Activated CD4-positive, alpha-beta memory T cell treated with anti-CD3 and anti-CD28 coated beads, Interleukin-2, amount 10 ng/mL, durations not matched to agents 7 days and 5 days (primary cell): ENCODE measurements around the gene CCL27. TPM values are rescaled to one million over a fixed set of nuclear protein-coding genes. Genes with fewer than 3 reads are reported as not detected.
A peak's percentile ranks its signal among the peaks of the same experiment; 100 is the strongest.

Experiments
- CTCF ChIA-PET: fragments of 350-600 bp; sonication (Branson Sonifier 250); formaldehyde crosslinking; loops from one replicate; lab custom pipeline; 2021; ENCODE audit warnings: antibody characterized with exemption, inconsistent platforms; lab: Charles Lee
- POLR2A ChIA-PET: fragments of 350-600 bp; sonication (Branson Sonifier 250); formaldehyde crosslinking; loops from one replicate; lab custom pipeline; 2021; ENCODE audit warnings: antibody characterized with exemption; lab: Charles Lee
- DNase-seq: peaks from one replicate; pipeline ENCODE4 v3.0.0-alpha.2; 2020
- H3K27ac Mint-ChIP-seq: one replicate; pipeline ENCODE4 v1.8.0; 2021; ENCODE audit warnings: mild to moderate bottlenecking, mixed read lengths
- H3K27me3 Mint-ChIP-seq: one replicate; pipeline ENCODE4 v1.8.0; 2021; ENCODE audit warnings: mixed read lengths
- H3K36me3 Mint-ChIP-seq: one replicate; pipeline ENCODE4 v1.8.0; 2021; ENCODE audit warnings: low read depth, mixed read lengths
- H3K4me1 Mint-ChIP-seq: one replicate; pipeline ENCODE4 v1.8.0; 2021; ENCODE audit warnings: mixed read lengths
- H3K4me3 Mint-ChIP-seq: one replicate; pipeline ENCODE4 v1.8.0; 2021; ENCODE audit warnings: mild to moderate bottlenecking, mixed read lengths
- H3K9me3 Mint-ChIP-seq: one replicate; pipeline ENCODE4 v1.8.0; 2021; ENCODE audit warnings: mixed read lengths
- total RNA-seq, 2 experiments: library from RNA; stranded (reverse); gene quantifications; one replicate each; pipeline ENCODE4 v1.2.3, GENCODE V29; 2021

The CCL27 gene
- total RNA-seq, 2 experiments from 2014 or later, result not detected

DNA sequence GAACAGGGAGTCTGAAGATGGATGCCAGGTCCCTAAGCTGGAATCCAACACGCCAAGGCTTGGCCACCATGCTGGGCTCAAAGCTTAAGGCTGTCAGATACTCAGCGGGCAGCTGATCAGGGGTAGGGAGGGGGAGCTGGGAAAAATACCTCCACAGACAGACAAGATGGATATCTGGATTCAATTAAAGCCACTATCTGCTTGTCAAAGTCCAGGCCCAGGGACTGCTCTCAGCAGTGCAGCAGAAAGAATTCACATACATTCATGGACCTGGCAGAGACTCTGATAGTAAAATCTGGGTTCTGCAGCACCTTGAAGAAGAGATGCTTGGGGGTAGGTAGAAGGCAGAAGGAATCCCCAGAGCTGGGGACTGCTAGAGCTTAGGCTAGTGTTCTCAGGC is 47.3 kb downstream of the CCL27 start:
- Mint-ChIP-seq H3K27ac (no peak overlapping the region), H3K27me3 (no peaks in the 10 kb centered on the region), H3K36me3 (peaks cover 36% of the 10 kb centered on the region), H3K9me3 (no peaks in the 10 kb centered on the region), H3K4me3 (no peak overlapping the region), H3K4me1 (peaks cover 35% of the 10 kb centered on the region)
- no peak for DNase-seq
- POLR2A ChIA-PET, result interaction anchor here (1.2 to 3.4 kb wide), 2 partner anchors 16 to 22 kb away, joined by 6 to 20 read pairs; partner anchors contain the start of gene SIGMAR1
- CTCF ChIA-PET, result interaction anchor here (1.3 to 8.4 kb wide), 4 partner anchors 11 to 88 kb away, joined by 4 to 125 read pairs (median 18); partner anchors contain the start of genes GALT and SIGMAR1

DNA sequence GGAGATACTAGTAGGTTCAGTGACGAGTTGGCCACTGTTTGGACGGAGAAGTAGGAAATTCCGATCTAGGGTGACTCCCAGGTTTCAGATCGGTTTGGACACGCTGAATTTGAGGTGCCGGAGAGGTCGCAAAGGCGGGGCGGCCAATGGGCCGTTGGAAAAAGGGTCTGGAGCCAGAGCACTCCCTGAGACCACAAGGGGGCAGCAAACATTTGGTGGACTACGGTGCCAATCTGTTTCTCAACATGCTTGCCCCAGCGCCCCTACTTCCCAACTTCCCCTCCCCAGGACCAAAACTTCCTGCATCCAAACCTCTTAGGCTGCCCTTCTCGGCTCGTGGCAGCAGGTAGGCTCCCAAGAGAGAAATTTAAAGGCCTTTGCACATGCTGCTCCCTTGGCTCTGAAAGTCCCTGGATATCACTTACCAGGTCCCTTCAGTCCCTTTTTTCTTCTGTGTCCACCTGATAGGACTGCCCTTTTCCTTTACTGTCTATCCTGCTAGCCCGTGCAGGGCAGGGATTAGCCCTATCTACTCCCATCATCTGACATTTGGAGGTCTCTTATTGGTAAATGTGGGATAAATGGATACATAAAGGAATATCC is 49.6 kb downstream of the CCL27 start:
- CTCF ChIA-PET, result interaction anchor here (0.9 to 8.4 kb wide), 15 partner anchors 8 to 147 kb away, joined by 3 to 125 read pairs (median 4); partner anchors contain the start of genes ARID3C, CCL27, DCTN3 and GALT
- Mint-ChIP-seq H3K4me1 (peaks cover 22% of the 10 kb centered on the region), H3K27ac (peak overlapping the region; percentile 71), H3K36me3 (peaks cover 36% of the 10 kb centered on the region), H3K9me3 (no peaks in the 10 kb centered on the region), H3K4me3 (peak overlapping the region; percentile 90), H3K27me3 (no peaks in the 10 kb centered on the region)
- DNase-seq, result peak; percentile 73
- POLR2A ChIA-PET, result interaction anchor here (0.6 to 3.4 kb wide), 8 partner anchors 7 to 154 kb away, joined by 3 to 53 read pairs (median 5); partner anchors contain the start of genes DCTN3, DNAI1, FAM219A and GALT

Other genes starting within 250 kb of the CCL27 start
- 10 to 100 TPM; 12.3 to 13.2 TPM for gene FAM219A, start 204.1 kb downstream of the CCL27 start, total RNA-seq
- gene DNAI1, start 203.9 kb downstream of the CCL27 start, total RNA-seq, result not detected
- gene ENHO, start 139.7 kb downstream of the CCL27 start, total RNA-seq, result not detected
- not detected for gene CNTFR, start 72.9 kb downstream of the CCL27 start, total RNA-seq
- 10 to 100 TPM; 32.4 to 32.6 TPM for gene RPP25L, start 50.6 kb downstream of the CCL27 start, total RNA-seq
- 100 to 1,000 TPM; 143 to 144 TPM for gene DCTN3, start 42.2 kb downstream of the CCL27 start, total RNA-seq
- gene ARID3C, start 33.6 kb downstream of the CCL27 start, total RNA-seq, result under 1 TPM; 0.15 to 0.18 TPM
- 10 to 100 TPM; 53.3 to 55.5 TPM for gene SIGMAR1, start 24.9 kb downstream of the CCL27 start, total RNA-seq
- 10 to 100 TPM; 95.2 to 95.6 TPM for gene GALT, start 16.0 kb downstream of the CCL27 start, total RNA-seq
- 10 to 100 TPM; 51.5 to 54.0 TPM for gene IL11RA, start 10.5 kb downstream of the CCL27 start, total RNA-seq
- gene CCL19, start 28.6 kb upstream of the CCL27 start, total RNA-seq, result not detected
- not detected for gene CCL21, start 47.5 kb upstream of the CCL27 start, total RNA-seq